Adrenal gland (tissue), 12 donors: Measurements from ENCODE around the gene ABCD4. TPM values are rescaled to one million over a fixed set of nuclear protein-coding genes. Genes with fewer than 3 reads are reported as not detected.

Source experiments
- DNase-seq, 7 donors: peaks; one replicate each; pipeline ENCODE4 v3.0.0-alpha.2; 2019 to 2020
- H3K27ac ChIP-seq, 5 donors: fragments of 200-600 bp; sonication (generic) in 4 of 5; 1 replicate in 3 of 5; 2 replicates in 2 of 5; pipeline versions ENCODE4 v1.5.1 to v1.8.0; 2016 to 2020; ENCODE audit warnings: mild to moderate bottlenecking in 1 of 5
- H3K27me3 ChIP-seq: fragments of 200-600 bp; 2 replicates; pipeline ENCODE4 v1.8.0; 2021
- H3K36me3 ChIP-seq, 2 donors: fragments of 200-600 bp; replicated peaks in 1 of 2; 1 replicate in 1 of 2; 2 replicates in 1 of 2; pipeline versions ENCODE4 v1.5.1 to v1.8.0; 2018 to 2022
- H3K4me1 ChIP-seq, 2 donors: fragments of 200-600 bp; replicated peaks in 1 of 2; 1 replicate in 1 of 2; 2 replicates in 1 of 2; pipeline versions ENCODE4 v1.5.1 to v1.8.0; 2018 to 2021
- H3K4me3 ChIP-seq, 4 donors: fragments of 200-600 bp; sonication (generic) in 3 of 4; one replicate each; pipeline ENCODE4 v1.5.1; 2016 to 2018
- H3K9me3 ChIP-seq, 3 donors: fragments of 200-600 bp; sonication (generic) in 1 of 3; replicated peaks in 1 of 3; 1 replicate in 2 of 3; 2 replicates in 1 of 3; pipeline versions ENCODE4 v1.5.1 to v1.8.0; 2016 to 2021
- POLR2A ChIP-seq, 2 donors: fragments of 450-650 bp; IDR thresholded peaks; one replicate each; pipeline ENCODE4 v1.6.1; 2017; ENCODE audit warnings: antibody characterized with exemption in 2 of 2, mild to moderate bottlenecking in 2 of 2, moderate library complexity in 1 of 2
- WGBS, 4 donors: extraction: QIAGEN DNeasy Blood & Tissue Kit in 2 of 4; methylation state at CpG; one replicate each; pipeline versions ENCODE4 v1.1.5 to v1.1.7; 2013 to 2017; 5-methylcytosine and 5-hydroxymethylcytosine counted together
- intact Hi-C, 2 donors: fragments of 100-400 bp; cut with DNase I; formaldehyde crosslinking; loops; one replicate each; pipeline versions ENCODE4 v1.14.1 to v1.15.0; 2022 to 2023
- polyA plus RNA-seq, 3 donors: library from polyadenylated mRNA; stranded (reverse); fragments of 200-250 nt in 2 of 3; fragments of 350-450 nt in 1 of 3; fragmentation: Illumina TruSeq in 1 of 3; extraction: RNeasy Lipid Tissue Mini Kit (QIAGEN cat#74804) in 1 of 3; gene quantifications; one replicate each; pipeline ENCODE4 v1.2.3, GENCODE V29; 2013 to 2014
- total RNA-seq, 9 donors: library from RNA; depleted of rRNA in 4 of 9; stranded (reverse); fragments of >200 nt in 4 of 9; fragments of 120-200 nt in 1 of 9; fragmentation: NEBNext Ultra II Directional in 1 of 9; extraction: Animal tissue kit (Norgen Biotek cat#: 25700) in 1 of 9; gene quantifications; one replicate each; pipeline versions ENCODE4 v1.1.0 to v1.2.4, GENCODE V29; 2013 to 2023
- TF ChIP-seq, protein P1 (sequence below), 6 experiments: fragments of 450-650 bp in 4 of 6; fragments of 200-600 bp in 2 of 6; sonication (generic) in 1 of 6; IDR thresholded peaks; 1 replicate in 5 of 6; 2 replicates in 1 of 6; pipeline versions ENCODE4 v1.5.1 to v1.8.0; 2016 to 2021; ENCODE audit warnings: antibody characterized with exemption in 6 of 6, mild to moderate bottlenecking in 2 of 6, moderate library complexity in 1 of 6
- donor health status: healthy with polysubstance abuse.
- donor health status: Bipolar disorder and iron deficiency.
- donor health status: DM: yes; HTN: yes; CAD: no.
- donor health status: DM: no; HTN: no; CAD: no.
- donor health status: DM: no; HTN: no; CAD: no.
- donor health status: DM: yes; HTN: yes; CAD: no.

The ABCD4 gene
- total and polyA plus RNA-seq, 12 donors = 18.4 to 111 (median 57.9) TPM

GRCh38 chr14:74249433-74250375 lies 53.0 kb downstream of the ABCD4 start:
- Histone ChIP-seq H3K27ac (no peak overlapping the region), H3K36me3 (no peaks in the 10 kb centered on the region), H3K4me3 (no peak overlapping the region), H3K9me3 (no peaks in the 10 kb centered on the region), H3K27me3 (peaks cover 11% of the 10 kb centered on the region), H3K4me1 (no peaks in the 10 kb centered on the region)
- DNase-seq = no peak
- intact Hi-C loops = loop anchor here in 1 of 2 donors (5.0 kb wide), 1 partner anchor 137 kb away; no protein-coding TSS in a partner anchor
- no peak for TF ChIP-seq POLR2A (IDR thresholded peaks at IDR 0.05)
- 75 to 76% (median 76%) methylated on average over 12 of the region's 12 CpGs for WGBS, 4 donors

GRCh38 chr14:74248017-74248416 lies 54.7 kb downstream of the ABCD4 start:
- H3K27me3 ChIP-seq = peaks cover 26% of the 10 kb centered on the region
- intact Hi-C loops = no loop called here
- no peak overlapping the region for H3K4me3 ChIP-seq
- H3K4me1 ChIP-seq = no peaks in the 10 kb centered on the region
- WGBS, 4 donors = 51 to 59% (median 58%) methylated on average over 6 of the region's 6 CpGs
- no peak for DNase-seq
- no peak overlapping the region for H3K27ac ChIP-seq
- no peaks in the 10 kb centered on the region for H3K36me3 ChIP-seq
- no peaks in the 10 kb centered on the region for H3K9me3 ChIP-seq
- no peak for TF ChIP-seq POLR2A (IDR thresholded peaks at IDR 0.05)
- TF ChIP-seq, protein P1, sequence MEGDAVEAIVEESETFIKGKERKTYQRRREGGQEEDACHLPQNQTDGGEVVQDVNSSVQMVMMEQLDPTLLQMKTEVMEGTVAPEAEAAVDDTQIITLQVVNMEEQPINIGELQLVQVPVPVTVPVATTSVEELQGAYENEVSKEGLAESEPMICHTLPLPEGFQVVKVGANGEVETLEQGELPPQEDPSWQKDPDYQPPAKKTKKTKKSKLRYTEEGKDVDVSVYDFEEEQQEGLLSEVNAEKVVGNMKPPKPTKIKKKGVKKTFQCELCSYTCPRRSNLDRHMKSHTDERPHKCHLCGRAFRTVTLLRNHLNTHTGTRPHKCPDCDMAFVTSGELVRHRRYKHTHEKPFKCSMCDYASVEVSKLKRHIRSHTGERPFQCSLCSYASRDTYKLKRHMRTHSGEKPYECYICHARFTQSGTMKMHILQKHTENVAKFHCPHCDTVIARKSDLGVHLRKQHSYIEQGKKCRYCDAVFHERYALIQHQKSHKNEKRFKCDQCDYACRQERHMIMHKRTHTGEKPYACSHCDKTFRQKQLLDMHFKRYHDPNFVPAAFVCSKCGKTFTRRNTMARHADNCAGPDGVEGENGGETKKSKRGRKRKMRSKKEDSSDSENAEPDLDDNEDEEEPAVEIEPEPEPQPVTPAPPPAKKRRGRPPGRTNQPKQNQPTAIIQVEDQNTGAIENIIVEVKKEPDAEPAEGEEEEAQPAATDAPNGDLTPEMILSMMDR (IDR thresholded peaks at IDR 0.05) = no peak

GRCh38 chr14:74246542-74246941 lies 56.2 kb downstream of the ABCD4 start:
- no peak for TF ChIP-seq POLR2A (IDR thresholded peaks at IDR 0.05)
- TF ChIP-seq, protein P1 (IDR thresholded peaks at IDR 0.05) = no peak
- WGBS, 4 donors = 62 to 85% (median 75%) methylated on average over 6 to 8 of the region's 8 CpGs
- H3K27me3 ChIP-seq = peaks cover 41% of the 10 kb centered on the region

DNA sequence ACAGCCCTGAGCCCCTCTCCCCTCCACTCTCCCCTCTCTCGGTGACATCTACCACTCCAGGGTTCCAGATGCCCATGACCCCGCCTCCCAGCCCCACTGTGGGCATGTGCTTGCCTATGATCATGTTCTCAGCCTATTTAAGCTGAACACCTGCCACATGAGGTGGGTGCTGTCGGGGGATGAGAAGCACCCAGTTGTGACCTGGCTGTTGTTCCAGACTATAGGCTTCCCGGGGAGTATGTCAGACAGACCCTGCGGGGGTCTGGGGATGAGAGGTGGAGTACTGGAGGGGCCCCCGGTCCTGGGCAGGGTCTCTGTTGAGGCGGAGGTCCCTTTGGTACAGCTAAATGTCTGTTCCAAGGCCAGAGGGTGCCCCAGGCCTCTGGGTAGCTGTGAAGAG lies 57.4 kb downstream of the ABCD4 start:
- Histone ChIP-seq H3K4me3 (no peak overlapping the region), H3K9me3 (no peaks in the 10 kb centered on the region), H3K36me3 (no peaks in the 10 kb centered on the region), H3K4me1 (peaks cover 12 to 17% of the 10 kb centered on the region in 2 donors), H3K27me3 (peaks cover 53% of the 10 kb centered on the region), H3K27ac (no peak overlapping the region)
- no peak for DNase-seq
- intact Hi-C loops = no loop called here
- no peak for TF ChIP-seq POLR2A (IDR thresholded peaks at IDR 0.05)
- TF ChIP-seq, protein P1 (IDR thresholded peaks at IDR 0.05) = no peak
- 42 to 80% (median 65%) methylated on average over 2 to 7 of the region's 7 CpGs for WGBS, 4 donors

More at GRCh38 chr14:74246542-74246941, 56.2 kb downstream of the ABCD4 start:
- Histone ChIP-seq H3K4me3 (no peak overlapping the region), H3K4me1 (peaks cover 0 to 4% of the 10 kb centered on the region in 2 donors), H3K27ac (no peak overlapping the region), H3K36me3 (no peaks in the 10 kb centered on the region), H3K9me3 (no peaks in the 10 kb centered on the region)
- no peak for DNase-seq
- intact Hi-C loops = no loop called here
